ENCODE measurements around the gene CHADL.
"Not testable (repeated sequence)": the region's sequence is repeated elsewhere in the genome, so short reads cannot be mapped to it uniquely, and the experiment has no call there.

DNA sequence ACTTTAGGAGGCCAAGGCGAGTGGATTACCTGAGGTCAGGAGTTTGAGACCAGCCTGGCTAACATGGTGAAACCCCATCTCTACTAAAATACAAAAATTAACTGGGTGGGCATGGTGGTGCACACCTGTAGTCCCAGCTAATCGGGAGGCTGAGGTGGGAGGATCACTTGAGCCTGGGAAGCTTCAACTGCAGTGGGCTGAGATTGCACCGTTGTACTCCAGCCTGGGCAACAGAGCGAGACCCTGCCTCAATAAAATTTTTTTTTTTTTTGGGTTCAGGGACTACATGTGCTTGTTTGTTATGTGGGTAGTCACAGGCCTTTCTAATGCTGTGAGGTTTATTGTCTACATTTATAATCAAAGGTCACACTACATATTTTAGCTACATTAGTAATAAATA, 19.0 kb upstream of the CHADL start:
- TF ChIP-seq, protein P1, sequence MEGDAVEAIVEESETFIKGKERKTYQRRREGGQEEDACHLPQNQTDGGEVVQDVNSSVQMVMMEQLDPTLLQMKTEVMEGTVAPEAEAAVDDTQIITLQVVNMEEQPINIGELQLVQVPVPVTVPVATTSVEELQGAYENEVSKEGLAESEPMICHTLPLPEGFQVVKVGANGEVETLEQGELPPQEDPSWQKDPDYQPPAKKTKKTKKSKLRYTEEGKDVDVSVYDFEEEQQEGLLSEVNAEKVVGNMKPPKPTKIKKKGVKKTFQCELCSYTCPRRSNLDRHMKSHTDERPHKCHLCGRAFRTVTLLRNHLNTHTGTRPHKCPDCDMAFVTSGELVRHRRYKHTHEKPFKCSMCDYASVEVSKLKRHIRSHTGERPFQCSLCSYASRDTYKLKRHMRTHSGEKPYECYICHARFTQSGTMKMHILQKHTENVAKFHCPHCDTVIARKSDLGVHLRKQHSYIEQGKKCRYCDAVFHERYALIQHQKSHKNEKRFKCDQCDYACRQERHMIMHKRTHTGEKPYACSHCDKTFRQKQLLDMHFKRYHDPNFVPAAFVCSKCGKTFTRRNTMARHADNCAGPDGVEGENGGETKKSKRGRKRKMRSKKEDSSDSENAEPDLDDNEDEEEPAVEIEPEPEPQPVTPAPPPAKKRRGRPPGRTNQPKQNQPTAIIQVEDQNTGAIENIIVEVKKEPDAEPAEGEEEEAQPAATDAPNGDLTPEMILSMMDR (IDR thresholded peaks at IDR 0.05), result not testable (repeated sequence)
- TF ChIP-seq POLR2AphosphoS5 (IDR thresholded peaks at IDR 0.05), result not testable (repeated sequence)
